H1 (cell line): Measurements from ENCODE around the gene TCFL5. TPM values are rescaled to one million over a fixed set of nuclear protein-coding genes. Genes with fewer than 3 reads are reported as not detected.
A peak's percentile ranks its signal among the peaks of the same experiment; 100 is the strongest.

Experiments used
- CTCF ChIA-PET: fragments of 300-600 bp; sonication (Branson Sonifier 250); formaldehyde crosslinking; loops from one replicate; lab custom pipeline; 2021; ENCODE audit not compliant: partially characterized antibody; lab: Charles Lee
- POLR2A ChIA-PET: fragments of 300-600 bp; sonication (Branson Sonifier 250); formaldehyde crosslinking; loops from one replicate; lab custom pipeline; 2021; ENCODE audit warnings: inconsistent platforms; ENCODE audit not compliant: partially characterized antibody; lab: Charles Lee
- DNase-seq, 2 experiments: peaks; one replicate each; pipeline versions ENCODE4 v3.0.0 to v3.0.0-alpha.2; 2010 to 2022; ENCODE audit warnings: low spot score in 2 of 2, low read depth in 1 of 2, mixed read lengths in 1 of 2
- FAIRE-seq: peaks from 2 replicates; lab custom pipeline; 2011; peaks lifted over from hg19 to GRCh38; lab: Jason Lieb, UNC
- H2AFZ ChIP-seq: 2 replicates; pipeline ENCODE4 v1.8.1; 2012; ENCODE audit warnings: low read length, inconsistent platforms
- H2AK5ac ChIP-seq: 2 replicates; pipeline ENCODE4 v1.6.1; 2013; ENCODE audit warnings: low read depth, low read length
- H2BK120ac ChIP-seq: replicated peaks from 2 replicates; pipeline ENCODE3; 2013; ENCODE audit warnings: low read depth, low read length, inconsistent platforms
- H2BK12ac ChIP-seq: 2 replicates; pipeline ENCODE4 v1.6.1; 2013; ENCODE audit warnings: low read depth, low read length
- H2BK15ac ChIP-seq: 2 replicates; pipeline ENCODE4 v1.6.1; 2013; ENCODE audit warnings: low read length
- H2BK20ac ChIP-seq: 2 replicates; pipeline ENCODE4 v1.6.1; 2013; ENCODE audit warnings: low read length
- H2BK5ac ChIP-seq: 2 replicates; pipeline ENCODE4 v1.6.1; 2013; ENCODE audit warnings: low read depth, low read length
- H3K14ac ChIP-seq: 2 replicates; pipeline ENCODE4 v1.6.1; 2013; ENCODE audit warnings: inconsistent platforms; ENCODE audit not compliant: insufficient read length
- H3K18ac ChIP-seq: 2 replicates; pipeline ENCODE4 v1.6.1; 2013; ENCODE audit warnings: low read length; ENCODE audit errors: extremely low read depth
- H3K23ac ChIP-seq: 2 replicates; pipeline ENCODE4 v1.6.1; 2013; ENCODE audit warnings: inconsistent platforms; ENCODE audit not compliant: insufficient read length
- H3K23me2 ChIP-seq: 2 replicates; pipeline ENCODE4 v1.6.1; 2013; ENCODE audit warnings: low read depth, low read length
- H3K27ac ChIP-seq: 2 replicates; pipeline ENCODE4 v1.6.1; 2011; ENCODE audit warnings: low read depth, low read length, inconsistent platforms
- H3K27me3 ChIP-seq, 4 experiments: replicated peaks in 1 of 4; 1 replicate in 1 of 4; 2 replicates in 3 of 4; pipeline versions ENCODE4 v1.6.1 to v1.8.1; 2011 to 2013; ENCODE audit warnings: low read length in 3 of 4, mild to moderate bottlenecking in 3 of 4, inconsistent platforms in 2 of 4, mixed read lengths in 2 of 4, moderate library complexity in 1 of 4; ENCODE audit not compliant: control insufficient read depth in 3 of 4, insufficient read depth in 3 of 4; ENCODE audit errors: extremely low read depth in 1 of 4
- H3K36me3 ChIP-seq, 4 experiments: 2 replicates each; pipeline versions ENCODE4 v1.6.1 to v1.8.1; 2011 to 2013; ENCODE audit warnings: mild to moderate bottlenecking in 4 of 4, low read length in 3 of 4, moderate library complexity in 2 of 4, control low read depth in 1 of 4, inconsistent platforms in 1 of 4; ENCODE audit not compliant: insufficient read depth in 4 of 4, control insufficient read depth in 2 of 4
- H3K4ac ChIP-seq: replicated peaks from 2 replicates; pipeline ENCODE3; 2013; ENCODE audit warnings: low read length, low read depth, mixed read lengths, inconsistent platforms; ENCODE audit not compliant: insufficient read length
- H3K4me1 ChIP-seq, 4 experiments: replicated peaks in 1 of 4; 1 replicate in 1 of 4; 2 replicates in 3 of 4; pipeline versions ENCODE4 v1.6.1 to v1.8.1; 2011 to 2013; ENCODE audit warnings: low read length in 3 of 4, inconsistent platforms in 2 of 4, mixed read lengths in 1 of 4; ENCODE audit not compliant: insufficient read depth in 4 of 4, control insufficient read depth in 3 of 4
- H3K4me2 ChIP-seq, 2 experiments: 2 replicates each; pipeline versions ENCODE4 v1.6.1 to v1.8.1; 2011 to 2013; ENCODE audit warnings: low read depth in 2 of 2, low read length in 2 of 2, control low read depth in 1 of 2, inconsistent platforms in 1 of 2, mild to moderate bottlenecking in 1 of 2; ENCODE audit not compliant: insufficient read depth in 1 of 2
- H3K4me3 ChIP-seq, 4 experiments: fragments of 200-600, 300-600 bp in 1 of 4; sonication (generic), shearing (Covaris generic), sonication (Bioruptor Twin) in 1 of 4; 2 replicates each; pipeline versions ENCODE4 v1.5.1 to v1.8.1; 2011 to 2016; ENCODE audit warnings: low read length in 4 of 4, low read depth in 3 of 4, control low read depth in 2 of 4, inconsistent platforms in 2 of 4, mild to moderate bottlenecking in 2 of 4, mixed read lengths in 1 of 4, moderate library complexity in 1 of 4; ENCODE audit not compliant: insufficient read depth in 2 of 4; ENCODE audit errors: extremely low read depth in 1 of 4
- H3K56ac ChIP-seq: replicated peaks from 2 replicates; pipeline ENCODE3; 2013; ENCODE audit warnings: low read depth, mild to moderate bottlenecking, mixed read lengths, low read length, inconsistent platforms; ENCODE audit not compliant: insufficient read length
- H3K79me1 ChIP-seq: 2 replicates; pipeline ENCODE4 v1.6.1; 2013; ENCODE audit warnings: low read depth, low read length, control low read depth
- H3K79me2 ChIP-seq, 2 experiments: 2 replicates each; pipeline versions ENCODE4 v1.6.1 to v1.8.1; 2012 to 2013; ENCODE audit warnings: low read length in 2 of 2, mild to moderate bottlenecking in 2 of 2, inconsistent platforms in 1 of 2; ENCODE audit not compliant: insufficient read depth in 2 of 2, control insufficient read depth in 1 of 2
- H3K9ac ChIP-seq, 4 experiments: replicated peaks in 1 of 4; 1 replicate in 1 of 4; 2 replicates in 3 of 4; pipeline versions ENCODE4 v1.6.1 to v1.8.1; 2011 to 2013; ENCODE audit warnings: low read depth in 3 of 4, low read length in 3 of 4, control low read depth in 2 of 4, mild to moderate bottlenecking in 2 of 4, moderate library complexity in 2 of 4, inconsistent platforms in 1 of 4; ENCODE audit errors: extremely low read depth in 1 of 4
- H3K9me3 ChIP-seq, 2 experiments: 2 replicates each; pipeline versions ENCODE4 v1.6.1 to v1.8.1; 2012 to 2013; ENCODE audit warnings: mild to moderate bottlenecking in 2 of 2, moderate library complexity in 2 of 2, control low read depth in 1 of 2, inconsistent platforms in 1 of 2, low read depth in 1 of 2, low read length in 1 of 2, mixed read lengths in 1 of 2; ENCODE audit not compliant: insufficient read depth in 2 of 2
- H4K20me1 ChIP-seq, 2 experiments: replicated peaks in 1 of 2; 2 replicates each; pipeline versions ENCODE3 to v1.8.1; 2011 to 2013; ENCODE audit warnings: inconsistent platforms in 2 of 2, low read length in 2 of 2, mild to moderate bottlenecking in 1 of 2; ENCODE audit not compliant: insufficient read depth in 2 of 2, control insufficient read depth in 1 of 2
- H4K5ac ChIP-seq: 2 replicates; pipeline ENCODE4 v1.6.1; 2013; ENCODE audit warnings: low read length, low read depth, mixed read lengths, inconsistent platforms; ENCODE audit not compliant: insufficient read length
- H4K8ac ChIP-seq: 2 replicates; pipeline ENCODE4 v1.8.0; 2013; ENCODE audit warnings: mild to moderate bottlenecking, moderate library complexity, low read length, inconsistent platforms; ENCODE audit not compliant: insufficient read depth; ENCODE audit errors: extremely low read depth
- H4K91ac ChIP-seq: replicated peaks from 2 replicates; pipeline ENCODE3; 2013; ENCODE audit warnings: low read length, mixed read lengths, inconsistent platforms; ENCODE audit not compliant: insufficient read length
- CBX8 ChIP-seq: fragments of 300-800, 300-1000 bp; sonication (generic); IDR thresholded peaks from 2 replicates; pipeline ENCODE4 v1.7.1; 2016; ENCODE audit warnings: low read depth, low read length, borderline replicate concordance
- CHD2 ChIP-seq: IDR thresholded peaks from 2 replicates; pipeline ENCODE4 v1.6.1; 2012; ENCODE audit warnings: low read length, improper control_type of control experiment
- CTBP2 ChIP-seq: IDR thresholded peaks from 2 replicates; pipeline ENCODE4 v1.7.0; 2011; ENCODE audit warnings: borderline replicate concordance, mild to moderate bottlenecking, moderate library complexity, mixed read lengths, low read length; ENCODE audit not compliant: insufficient read depth, insufficient read length
- GABPA ChIP-seq: IDR thresholded peaks from 2 replicates; pipeline ENCODE4 v1.6.1; 2011; ENCODE audit warnings: mild to moderate bottlenecking, low read length, moderate library complexity, borderline replicate concordance; ENCODE audit not compliant: insufficient read depth
- MAFK ChIP-seq: IDR thresholded peaks from 2 replicates; pipeline ENCODE4 v1.6.1; 2012; ENCODE audit warnings: low read depth, mild to moderate bottlenecking, improper control_type of control experiment, low read length
- RNF2 ChIP-seq: fragments of 200-900, 300-1000 bp; sonication (generic); IDR thresholded peaks from 2 replicates; pipeline ENCODE4 v1.7.1; 2016; ENCODE audit warnings: borderline replicate concordance, low read depth, mild to moderate bottlenecking, antibody characterized with exemption, low read length; ENCODE audit not compliant: poor library complexity, severe bottlenecking; ENCODE audit errors: missing control alignments
- SIN3A ChIP-seq, 2 experiments: IDR thresholded peaks in 1 of 2; conservative IDR thresholded peaks in 1 of 2; 2 replicates each; pipeline ENCODE4 v1.6.1; 2011 to 2012; ENCODE audit warnings: low read length in 2 of 2, improper control_type of control experiment in 1 of 2, low read depth in 1 of 2, mild to moderate bottlenecking in 1 of 2
- SP1 ChIP-seq: IDR thresholded peaks from 2 replicates; pipeline ENCODE4 v1.6.1; 2011; ENCODE audit warnings: low read depth, low read length
- TBP ChIP-seq: IDR thresholded peaks from 2 replicates; pipeline ENCODE4 v1.6.1; 2011; ENCODE audit warnings: low read depth, low read length, improper control_type of control experiment
- TCF12 ChIP-seq: IDR thresholded peaks from 2 replicates; pipeline ENCODE4 v1.6.1; 2011; ENCODE audit warnings: low read depth, mild to moderate bottlenecking, low read length
- TEAD4 ChIP-seq: IDR thresholded peaks from 2 replicates; pipeline ENCODE4 v1.6.1; 2012; ENCODE audit warnings: low read depth, low read length, inconsistent platforms, mixed read lengths
- WGBS, 2 experiments: shearing (Covaris generic) in 1 of 2; methylation state at CpG; one replicate each; pipeline versions ENCODE4 v1.1.6 to v1.1.7; 2013 to 2015; ENCODE audit warnings: low lambda C conversion rate in 2 of 2, mixed read lengths in 2 of 2, inconsistent platforms in 1 of 2, low coverage in 1 of 2, missing lambda C conversion rate in 1 of 2; ENCODE audit not compliant: insufficient replicate concordance in 2 of 2, insufficient coverage in 1 of 2, insufficient read length in 1 of 2; ENCODE audit errors: extremely low coverage in 1 of 2, missing lambda C conversion rate in 1 of 2; 5-methylcytosine and 5-hydroxymethylcytosine counted together
- polyA plus RNA-seq, 7 experiments: library from polyadenylated mRNA; depleted of rRNA in 3 of 7; stranded (reverse) in 5 of 7; unstranded in 2 of 7; fragments of >200 nt in 5 of 7; fragments of 200-250 nt in 2 of 7; gene quantifications; 1 replicate in 5 of 7; 2 replicates in 1 of 7; 4 replicates in 1 of 7; pipeline versions ENCODE4 v1.2.1 to v1.2.3, GENCODE V29; 2011 to 2013; ENCODE audit warnings: missing spikeins in 2 of 7, mixed read lengths in 2 of 7
- total RNA-seq: library from RNA; stranded (reverse); fragmentation: NEBNext Ultra II Directional; extraction: Animal tissue kit (Norgen Biotek cat#: 25700); gene quantifications from 2 replicates; pipeline ENCODE4 v1.2.1, GENCODE V29; 2021

The TCFL5 gene
- total and polyA plus RNA-seq, 2 of the 8 experiments (the other 6 are each of a cell fraction or from before 2014, with no cell fraction given), result 6.2 to 15.0 TPM

- no peak overlapping the region for H2BK20ac ChIP-seq
- no peak for DNase-seq
- no peak overlapping the region for H3K23ac ChIP-seq
- H3K4me2 ChIP-seq, result peak overlapping the region in 1 of 2 experiments; percentile 44; a peak in 1 of 4 replicates
- no peak overlapping the region for H3K18ac ChIP-seq
- peak overlapping the region in 1 of 4 experiments; percentile 34; a peak in 1 of 8 replicates for H3K4me3 ChIP-seq
- no peak overlapping the region for H4K8ac ChIP-seq
- 79% methylated on average over 20 of the region's 20 CpGs; no CpG with 5 or more reads in 1 of the 2 experiments for WGBS, 2 experiments
- H3K9ac ChIP-seq, result no peak overlapping the region
- H3K79me1 ChIP-seq, result peaks cover 3% of the 10 kb centered on the region; the same call in 1 of the 2 replicates
- H2BK12ac ChIP-seq, result no peak overlapping the region
- no peaks in the 10 kb centered on the region; the same call in 1 of the 2 replicates for H3K23me2 ChIP-seq
- no peak overlapping the region for H3K56ac ChIP-seq
- H2BK120ac ChIP-seq, result no peak overlapping the region
- no peak for FAIRE-seq
- no peak overlapping the region for H3K4ac ChIP-seq
- no peak overlapping the region for H2BK5ac ChIP-seq
- no peaks in the 10 kb centered on the region; a peak in 1 of 4 replicates for H3K9me3 ChIP-seq
- no peak overlapping the region for H2BK15ac ChIP-seq
- H3K14ac ChIP-seq, result no peak overlapping the region
- H3K27ac ChIP-seq, result no peak overlapping the region
- no peak overlapping the region for H4K5ac ChIP-seq
- POLR2A ChIA-PET, result interaction anchor here (0.9 to 4.1 kb wide), 7 partner anchors 8 to 78 kb away, joined by 4 to 35 read pairs (median 5); partner anchors contain the start of gene DIDO1
- H4K91ac ChIP-seq, result no peak overlapping the region
- no peaks in the 10 kb centered on the region for H3K79me2 ChIP-seq
- CTCF ChIA-PET, result interaction anchor here (1.0 to 3.2 kb wide), 2 partner anchors 12 to 21 kb away, joined by 3 to 25 read pairs; no protein-coding TSS in a partner anchor
- H3K4me1 ChIP-seq, result peaks cover 0 to 3% (median 0%) of the 10 kb centered on the region in 4 experiments; a peak in 3 of 7 replicates
- H3K27me3 ChIP-seq, result no peaks in the 10 kb centered on the region
- no peak overlapping the region for H2AFZ ChIP-seq
- peaks cover 2% of the 10 kb centered on the region in 2 experiments for H4K20me1 ChIP-seq
- H3K36me3 ChIP-seq, result 0 out of 8 replicates have a peak, but pooled peaks cover 0 to 3% (median 0%) of the 10 kb centered on the region in 4 experiments
- H2AK5ac ChIP-seq, result no peak overlapping the region
- no peak for TF ChIP-seq RNF2
- TF ChIP-seq TEAD4, result no peak
- no peak for TF ChIP-seq SIN3A (conservative IDR thresholded peaks at IDR 0.05 in 1 of 2, IDR thresholded peaks at IDR 0.05 in 1 of 2; ENCODE audit: low read depth in 1 of 2, low read length in 2 of 2)
- TF ChIP-seq MAFK, result no peak
- TF ChIP-seq GABPA, result no peak
- TF ChIP-seq TCF12, result no peak
- TF ChIP-seq CHD2, result no peak
- no peak for TF ChIP-seq TBP
- no peak for TF ChIP-seq CTBP2
- TF ChIP-seq CBX8, result no peak
- TF ChIP-seq SP1, result no peak
These were observed 16.8 kb upstream of the TCFL5 start for GRCh38 chr20:62878244-62879038.
